Lower lobe of right lung (tissue), 2 donors: ENCODE measurements around the gene RGS7. TPM values are rescaled to one million over a fixed set of nuclear protein-coding genes. Genes with fewer than 3 reads are reported as not detected.

Experiments used
- ATAC-seq, 2 donors: fragments of 200-7000 bp; cut with Tn5 transposase; one replicate each; pipeline ENCODE4 v1.9.1; 2020 to 2022; ENCODE audit warnings: mild to moderate bottlenecking in 2 of 2, moderate library complexity in 2 of 2
- DNase-seq: peaks from one replicate; pipeline ENCODE4 v3.0.0-alpha.2; 2020
- H3K27ac ChIP-seq: fragments of 200-600 bp; one replicate; pipeline ENCODE4 v1.8.0; 2022
- H3K27me3 ChIP-seq: fragments of 200-600 bp; one replicate; pipeline ENCODE4 v1.8.0; 2022; ENCODE audit warnings: low read depth
- H3K36me3 ChIP-seq: fragments of 200-600 bp; one replicate; pipeline ENCODE4 v1.8.0; 2022; ENCODE audit warnings: mild to moderate bottlenecking
- H3K4me1 ChIP-seq: fragments of 200-600 bp; one replicate; pipeline ENCODE4 v1.8.0; 2022
- H3K4me3 ChIP-seq: fragments of 200-600 bp; one replicate; pipeline ENCODE4 v1.8.0; 2022; ENCODE audit warnings: mild to moderate bottlenecking
- H3K9me3 ChIP-seq: fragments of 200-600 bp; one replicate; pipeline ENCODE4 v1.8.0; 2022
- CTCF ChIP-seq: fragments of 200-600 bp; IDR thresholded peaks from one replicate; pipeline ENCODE4 v1.8.0; 2022; ENCODE audit warnings: antibody characterized with exemption, mild to moderate bottlenecking
- intact Hi-C: fragments of 100-400 bp; cut with DNase I; formaldehyde crosslinking; loops from one replicate; pipeline ENCODE4 v1.11.0; 2022
- total RNA-seq: library from RNA; stranded (reverse); fragmentation: NEBNext Ultra II Directional; extraction: Animal tissue kit (Norgen Biotek cat#: 25700); gene quantifications from one replicate; pipeline ENCODE4 v1.2.1, GENCODE V29; 2021
- donor health status: DM: no; HTN: yes; CAD: no; lungs with severe emphysema.

The RGS7 gene
- total RNA-seq, 1 donor from 2014 or later, result 0.21 TPM

- ATAC-seq, result no peak
- intact Hi-C loops, result no loop called here
- no peak for TF ChIP-seq CTCF
These were observed 251.9 kb downstream of the RGS7 start for GRCh38 chr1:241105147-241105546.

DNA sequence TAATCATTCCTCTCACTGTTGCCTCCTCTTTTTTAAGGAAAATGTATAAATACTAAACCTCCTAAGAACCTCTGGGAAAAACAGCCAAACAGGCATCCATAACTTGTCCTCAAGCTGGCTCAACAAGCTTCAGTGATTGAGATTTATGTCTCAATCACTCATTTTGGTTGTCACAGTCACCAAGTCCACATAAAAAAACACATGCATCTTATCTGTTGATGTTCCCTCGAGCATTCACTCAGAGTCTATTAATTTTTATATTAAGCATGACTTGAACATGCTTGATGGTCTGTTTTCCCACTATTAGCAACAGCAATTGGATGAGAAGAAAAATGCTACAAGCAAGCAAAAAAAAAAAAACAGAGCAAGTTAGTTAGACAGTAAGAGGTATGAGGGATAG is 254.3 kb downstream of the RGS7 start:
- ATAC-seq, result no peak

More at GRCh38 chr1:241105147-241105546, 251.9 kb downstream of the RGS7 start:
- Histone ChIP-seq H3K27ac (no peak overlapping the region), H3K9me3 (no peaks in the 10 kb centered on the region), H3K36me3 (no peaks in the 10 kb centered on the region), H3K4me1 (no peaks in the 10 kb centered on the region), H3K27me3 (no peaks in the 10 kb centered on the region), H3K4me3 (no peak overlapping the region)
- DNase-seq, result no peak

DNA sequence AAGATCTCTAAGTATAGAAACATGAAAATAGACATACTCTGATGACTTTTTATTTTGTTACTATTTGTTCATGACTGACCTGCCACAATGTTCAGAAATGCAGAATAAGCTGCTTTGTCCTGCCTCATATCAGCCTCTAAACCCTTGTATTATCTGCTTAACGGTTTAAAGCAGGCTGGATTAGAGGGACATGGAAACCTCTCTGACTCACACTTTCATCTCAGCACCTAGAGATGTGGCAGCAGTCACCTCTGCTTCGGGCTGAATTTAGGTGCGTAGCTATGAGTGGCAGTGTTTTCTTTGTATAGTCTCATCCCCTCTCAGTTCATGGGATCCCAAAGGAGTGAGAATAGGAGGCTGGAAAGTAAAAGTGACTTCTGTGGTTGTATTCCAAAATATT is 255.4 kb downstream of the RGS7 start:
- no peaks in the 10 kb centered on the region for H3K4me1 ChIP-seq
- no peak for ATAC-seq
- intact Hi-C loops, result no loop called here
- no peaks in the 10 kb centered on the region for H3K36me3 ChIP-seq
- TF ChIP-seq CTCF, result no peak
- no peaks in the 10 kb centered on the region for H3K9me3 ChIP-seq
- no peak for DNase-seq
- H3K4me3 ChIP-seq, result no peak overlapping the region
- H3K27ac ChIP-seq, result no peak overlapping the region
- H3K27me3 ChIP-seq, result no peaks in the 10 kb centered on the region

More for the DNA sequence above, 254.3 kb downstream of the RGS7 start:
- H3K27ac ChIP-seq, result no peak overlapping the region
- no peak overlapping the region for H3K4me3 ChIP-seq
- DNase-seq, result no peak
- no peaks in the 10 kb centered on the region for H3K27me3 ChIP-seq
- H3K4me1 ChIP-seq, result no peaks in the 10 kb centered on the region
- H3K9me3 ChIP-seq, result no peaks in the 10 kb centered on the region
- no peaks in the 10 kb centered on the region for H3K36me3 ChIP-seq
- no peak for TF ChIP-seq CTCF
- intact Hi-C loops, result no loop called here

GRCh38 chr1:241097479-241097878 is 259.5 kb downstream of the RGS7 start:
- ATAC-seq (no peak), DNase-seq (no peak)
- intact Hi-C loops, result no loop called here
- H3K9me3 ChIP-seq, result no peaks in the 10 kb centered on the region
- H3K27me3 ChIP-seq, result no peaks in the 10 kb centered on the region
- H3K4me1 ChIP-seq, result no peaks in the 10 kb centered on the region
- no peak overlapping the region for H3K27ac ChIP-seq
- no peaks in the 10 kb centered on the region for H3K36me3 ChIP-seq
- TF ChIP-seq CTCF, result no peak
- no peak overlapping the region for H3K4me3 ChIP-seq

DNA sequence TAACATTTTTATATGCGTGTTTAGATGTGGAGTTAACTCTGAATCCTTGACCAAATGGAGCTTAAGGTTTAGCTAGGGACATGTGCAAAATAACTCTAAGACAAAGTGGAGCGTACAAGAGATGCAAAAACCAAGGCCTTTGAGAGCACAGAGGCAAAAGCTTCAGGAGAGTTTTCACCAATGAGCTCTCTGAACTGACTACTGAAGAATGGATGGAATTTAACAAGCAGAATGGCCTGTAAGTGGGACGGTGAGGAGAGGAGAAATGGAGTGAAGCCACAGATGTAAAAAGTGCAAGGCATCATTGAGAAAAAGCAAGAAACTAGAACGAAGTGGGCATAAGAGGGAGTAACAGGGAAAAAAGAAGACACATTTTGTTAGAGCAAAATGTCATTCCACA is 260.0 kb downstream of the RGS7 start:
- DNase-seq, result no peak
- ATAC-seq, result no peak
- no peaks in the 10 kb centered on the region for H3K9me3 ChIP-seq
- no peak overlapping the region for H3K27ac ChIP-seq
- no peak overlapping the region for H3K4me3 ChIP-seq
- no peaks in the 10 kb centered on the region for H3K27me3 ChIP-seq
- no peaks in the 10 kb centered on the region for H3K36me3 ChIP-seq
- no peak for TF ChIP-seq CTCF
- intact Hi-C loops, result no loop called here
- no peaks in the 10 kb centered on the region for H3K4me1 ChIP-seq

DNA sequence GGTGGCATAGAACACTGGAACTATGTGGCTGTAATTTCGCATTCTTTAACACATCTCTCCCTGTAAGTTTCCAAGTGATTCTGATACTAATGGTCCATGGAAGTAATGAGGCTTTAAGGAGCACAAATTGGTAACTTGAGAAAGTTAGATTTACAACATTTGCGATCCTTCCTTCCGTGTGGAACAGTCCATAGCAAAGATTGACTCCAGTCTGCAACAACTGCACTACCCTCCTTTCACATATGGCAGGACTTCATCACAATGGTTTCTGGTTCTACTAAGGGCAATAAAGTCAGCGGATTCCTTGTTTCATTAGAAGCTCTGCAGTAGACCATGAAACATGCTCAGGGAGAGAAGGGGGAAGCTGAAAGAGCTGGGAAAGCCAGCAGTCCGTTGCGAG is 261.2 kb downstream of the RGS7 start:
- H3K36me3 ChIP-seq, result no peaks in the 10 kb centered on the region
- DNase-seq (no peak), ATAC-seq (no peak)
- H3K9me3 ChIP-seq, result no peaks in the 10 kb centered on the region
- H3K27ac ChIP-seq, result no peak overlapping the region
- no peak for TF ChIP-seq CTCF
- no peak overlapping the region for H3K4me3 ChIP-seq
- no peaks in the 10 kb centered on the region for H3K27me3 ChIP-seq
- no peaks in the 10 kb centered on the region for H3K4me1 ChIP-seq
- intact Hi-C loops, result no loop called here
